RWPE1 (cell line): ENCODE data around the gene IL6R.
A peak's percentile ranks its signal among the peaks of the same experiment; 100 is the strongest.

Source experiments
- CTCF ChIA-PET: fragments of 350-600 bp; sonication (Branson Sonifier 250); formaldehyde crosslinking; extraction: SDS; loops from one replicate; lab custom pipeline; 2021; lab: Yijun Ruan, JAX
- POLR2A ChIA-PET: fragments of 400-600 bp; formaldehyde crosslinking; extraction: SDS; loops from one replicate; lab custom pipeline; 2020; ENCODE audit warnings: antibody characterized with exemption; ENCODE audit not compliant: low non-redundant PET; lab: Yijun Ruan, JAX
- DNase-seq: peaks from one replicate; pipeline ENCODE4 v3.0.0; 2012; ENCODE audit warnings: low spot score
- H3K27ac ChIP-seq: fragments of 450-650 bp; 2 replicates; pipeline ENCODE4 v1.5.1; 2017
- TF ChIP-seq, protein P1 (sequence below): fragments of 450-650 bp; conservative IDR thresholded peaks from 2 replicates; pipeline ENCODE4 v1.5.1; 2017; ENCODE audit warnings: low read depth, mild to moderate bottlenecking

The IL6R gene

DNA sequence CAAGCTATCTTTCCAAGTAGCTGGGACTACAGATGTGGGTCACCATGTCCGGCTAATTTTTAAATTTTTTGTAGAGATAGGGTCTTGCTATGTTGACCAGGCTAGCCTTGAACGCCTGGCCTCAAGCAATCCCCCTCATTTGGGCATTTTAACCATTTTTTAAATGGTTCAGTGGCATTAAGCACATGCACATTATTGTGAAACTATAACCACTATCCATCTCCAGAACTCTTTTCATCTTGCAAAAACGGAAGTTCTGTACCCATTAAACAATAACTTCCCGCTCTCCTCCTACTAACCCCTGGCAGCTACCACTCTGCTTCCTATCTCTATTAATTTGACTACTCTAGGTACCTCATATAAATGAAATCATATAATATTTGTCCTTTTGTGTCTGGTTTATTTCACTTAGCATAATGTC, 4.8 kb upstream of the IL6R start:
- CTCF ChIA-PET, result interaction anchor here (1.0 kb wide), 1 partner anchor 9 kb away, joined by 6 read pairs; no protein-coding TSS in a partner anchor
- POLR2A ChIA-PET, result no interaction called here
- TF ChIP-seq, protein P1, sequence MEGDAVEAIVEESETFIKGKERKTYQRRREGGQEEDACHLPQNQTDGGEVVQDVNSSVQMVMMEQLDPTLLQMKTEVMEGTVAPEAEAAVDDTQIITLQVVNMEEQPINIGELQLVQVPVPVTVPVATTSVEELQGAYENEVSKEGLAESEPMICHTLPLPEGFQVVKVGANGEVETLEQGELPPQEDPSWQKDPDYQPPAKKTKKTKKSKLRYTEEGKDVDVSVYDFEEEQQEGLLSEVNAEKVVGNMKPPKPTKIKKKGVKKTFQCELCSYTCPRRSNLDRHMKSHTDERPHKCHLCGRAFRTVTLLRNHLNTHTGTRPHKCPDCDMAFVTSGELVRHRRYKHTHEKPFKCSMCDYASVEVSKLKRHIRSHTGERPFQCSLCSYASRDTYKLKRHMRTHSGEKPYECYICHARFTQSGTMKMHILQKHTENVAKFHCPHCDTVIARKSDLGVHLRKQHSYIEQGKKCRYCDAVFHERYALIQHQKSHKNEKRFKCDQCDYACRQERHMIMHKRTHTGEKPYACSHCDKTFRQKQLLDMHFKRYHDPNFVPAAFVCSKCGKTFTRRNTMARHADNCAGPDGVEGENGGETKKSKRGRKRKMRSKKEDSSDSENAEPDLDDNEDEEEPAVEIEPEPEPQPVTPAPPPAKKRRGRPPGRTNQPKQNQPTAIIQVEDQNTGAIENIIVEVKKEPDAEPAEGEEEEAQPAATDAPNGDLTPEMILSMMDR, result no peak
- no peak overlapping the region for H3K27ac ChIP-seq
- DNase-seq, result no peak

DNA sequence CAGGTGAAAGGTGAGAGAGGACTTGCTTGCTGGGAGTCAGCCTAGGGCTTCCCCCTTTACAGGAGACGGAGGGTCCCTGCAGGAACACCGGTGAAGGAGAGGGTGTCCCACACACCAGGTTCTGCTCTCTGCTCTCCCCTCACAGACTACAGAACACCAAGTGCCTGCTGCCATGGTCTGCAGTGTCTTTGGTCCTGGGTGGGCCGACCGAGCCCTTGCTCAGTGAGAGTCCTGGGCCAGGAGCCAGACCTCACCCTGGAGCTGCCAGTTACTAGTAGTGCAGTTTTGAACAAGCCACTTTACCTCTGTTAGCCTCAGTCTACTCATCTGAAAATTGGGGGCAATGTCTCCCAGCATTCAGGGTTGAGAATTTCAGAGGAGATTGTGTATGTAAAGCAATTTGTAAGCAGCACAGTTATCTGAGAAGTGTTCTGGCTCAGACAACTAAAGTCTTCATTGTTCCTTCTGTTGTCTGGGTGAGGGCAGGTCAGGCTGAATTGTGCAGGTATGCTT, 2.7 kb upstream of the IL6R start:
- no peak overlapping the region for H3K27ac ChIP-seq
- no peak for DNase-seq
- POLR2A ChIA-PET, result no interaction called here
- CTCF ChIA-PET, result interaction anchor here (0.6 kb wide), 1 partner anchor 57 kb away, joined by 5 read pairs; no protein-coding TSS in a partner anchor
- TF ChIP-seq, protein P1, result no peak

DNA sequence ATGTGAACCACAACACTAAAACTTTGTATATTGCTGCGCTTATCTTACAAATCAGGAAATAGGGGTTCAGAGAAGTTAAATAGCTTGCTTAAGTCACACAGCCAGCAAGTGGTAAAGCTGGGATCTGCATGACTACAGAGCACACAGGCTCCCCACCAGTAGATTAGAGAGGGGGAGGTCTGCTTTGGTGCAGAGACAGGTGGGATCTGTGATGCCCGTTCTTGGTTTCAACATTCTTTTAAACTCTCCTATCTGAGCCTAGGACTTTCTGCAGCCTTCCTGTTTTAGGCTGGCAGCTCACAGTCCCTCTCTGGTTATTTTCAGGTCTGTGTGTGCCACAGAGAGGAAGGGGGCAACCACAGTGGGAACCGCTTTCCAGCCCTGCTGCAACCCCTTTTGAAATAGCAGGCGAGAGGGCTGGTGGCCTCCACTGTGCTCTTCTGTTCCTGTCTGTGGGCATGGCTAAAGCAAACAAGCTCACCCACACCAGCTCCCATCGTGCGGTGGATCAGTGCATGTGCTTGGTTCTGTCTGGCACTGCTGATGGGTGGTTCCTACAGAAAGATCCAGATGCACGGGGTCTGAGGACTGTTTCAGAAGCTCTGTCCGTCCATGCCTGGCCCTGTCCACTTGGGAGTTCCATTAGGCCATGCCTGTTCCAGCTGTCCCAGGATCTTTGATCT, 1.7 kb upstream of the IL6R start:
- TF ChIP-seq, protein P1, result no peak
- ChIA-PET CTCF (interaction anchor here (0.6 kb wide), 3 partner anchors 29 to 79 kb away, joined by 3 to 5 read pairs (median 4); no protein-coding TSS in a partner anchor), POLR2A (no interaction called here)
- H3K27ac ChIP-seq, result peak overlapping the region; percentile 5; the same call in 1 of the 2 replicates
- no peak for DNase-seq

DNA sequence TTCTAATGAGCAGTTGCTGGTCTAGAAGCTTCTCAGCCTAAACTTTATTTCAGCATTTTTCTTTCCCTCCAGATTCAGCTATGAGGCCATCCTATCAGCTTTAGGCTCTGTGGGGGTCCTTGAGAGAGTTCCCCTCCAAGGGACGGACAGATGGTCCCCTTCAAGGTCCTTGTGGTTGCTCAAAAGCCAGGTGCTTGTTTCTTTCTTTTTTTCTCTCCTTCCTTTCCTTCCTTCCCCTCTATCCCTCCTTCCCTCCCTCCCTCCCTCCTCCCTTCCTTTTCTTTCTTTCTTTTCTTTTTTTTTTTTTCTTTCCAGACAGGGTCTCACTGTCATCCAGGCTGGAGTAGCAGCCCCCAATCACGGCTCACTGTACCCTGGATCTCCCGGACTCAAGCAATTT, 1.2 kb upstream of the IL6R start:
- CTCF ChIA-PET, result interaction anchor here (0.6 kb wide), 1 partner anchor 29 kb away, joined by 4 read pairs; no protein-coding TSS in a partner anchor
- H3K27ac ChIP-seq, result peak overlapping the region; percentile 93; the same call in 1 of the 2 replicates
- TF ChIP-seq, protein P1, result no peak
- DNase-seq, result no peak
- POLR2A ChIA-PET, result no interaction called here

DNA sequence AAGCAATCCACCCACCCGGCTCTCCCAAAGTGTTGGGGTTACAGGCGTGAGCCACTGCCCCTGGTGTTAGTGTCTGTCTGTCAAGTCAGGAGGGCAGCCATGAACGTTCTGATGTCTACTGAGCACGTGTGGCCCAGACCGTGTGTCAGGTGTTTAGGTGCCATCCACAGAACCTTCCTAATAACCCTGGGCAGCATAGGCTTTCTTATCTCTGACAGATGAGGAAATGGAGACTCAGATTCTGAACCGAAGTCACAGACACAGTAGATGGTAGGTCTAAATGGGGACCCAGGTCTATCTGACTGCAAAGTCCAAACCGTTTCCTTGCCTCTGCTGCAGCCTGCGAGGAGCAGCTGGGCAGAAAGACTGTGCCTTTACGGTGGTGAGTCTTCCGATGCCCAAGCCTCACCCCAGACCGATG, 622 bp upstream of the IL6R start:
- no peak for DNase-seq
- CTCF ChIA-PET, result interaction anchor here (0.6 kb wide), 1 partner anchor 396 kb away, joined by 8 read pairs; no protein-coding TSS in a partner anchor
- H3K27ac ChIP-seq, result peak overlapping the region; percentile 93
- TF ChIP-seq, protein P1, result no peak
- POLR2A ChIA-PET, result no interaction called here

DNA sequence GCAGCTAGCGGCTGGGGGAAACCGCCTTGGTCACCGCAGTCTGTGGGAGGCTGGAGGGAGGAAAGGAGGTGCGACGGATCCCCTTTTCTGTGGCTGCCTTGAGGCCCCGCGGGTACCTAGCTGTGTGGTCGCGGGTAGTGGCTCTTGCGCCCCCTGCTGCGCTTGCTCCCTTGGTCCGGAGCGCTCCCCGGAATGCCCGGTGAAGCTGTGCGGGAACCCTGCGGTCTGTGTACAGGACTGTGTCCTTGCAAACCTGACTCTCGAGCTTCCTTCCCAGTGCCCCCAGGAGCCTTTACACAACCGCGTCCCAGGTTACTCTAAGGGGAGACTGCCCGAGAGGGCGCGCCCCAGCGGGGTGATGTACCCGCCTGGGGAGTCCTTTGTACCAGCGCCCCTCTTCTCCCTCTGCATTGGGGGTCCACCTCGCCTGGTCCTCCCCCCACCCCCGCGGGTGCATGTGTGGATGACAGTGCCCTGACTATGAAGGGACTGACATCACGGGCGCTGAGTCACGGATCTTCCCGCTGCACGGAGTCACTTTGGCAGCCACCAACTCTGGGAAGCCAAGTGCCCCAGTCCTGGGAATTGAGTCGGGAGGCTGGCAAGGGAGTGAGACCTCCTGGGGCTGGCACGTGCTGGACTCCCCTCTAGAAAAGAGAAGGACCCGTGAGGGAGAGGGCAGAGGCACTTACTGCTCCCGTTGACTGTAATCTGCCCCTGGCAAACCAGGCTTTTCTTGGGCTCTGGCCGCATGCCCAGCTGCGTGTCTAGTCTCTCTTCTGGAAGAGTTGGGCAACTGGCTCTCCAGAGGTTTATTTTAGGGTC, 816 bp downstream of the IL6R start:
- POLR2A ChIA-PET, result no interaction called here
- CTCF ChIA-PET, result interaction anchor here (0.6 to 1.1 kb wide), 5 partner anchors 17 to 543 kb away, joined by 3 to 5 read pairs (median 4); no protein-coding TSS in a partner anchor
- H3K27ac ChIP-seq, result peak overlapping the region; percentile 93
- no peak for DNase-seq
- TF ChIP-seq, protein P1, result no peak; the same call in 1 of the 2 replicates
